ENCODE results near the gene CFDP1.

The CFDP1 gene

GRCh38 chr16:75432828-75433731 lies at the start of gene CFDP1:
CFDP1 (minus strand) TSS chr16:75433503; CDS start chr16:75433352, 151 bp downstream.
- TF ChIP-seq GATA2 (IDR thresholded peaks at IDR 0.05; ENCODE audit: low read depth, low read length) = no peak
- TF ChIP-seq GATA3 (IDR thresholded peaks at IDR 0.05; ENCODE audit: low read depth, low read length) = no peak

GRCh38 chr16:75482434-75483205 lies 49.3 kb upstream of the CFDP1 start:
- no peak for TF ChIP-seq GATA3 (IDR thresholded peaks at IDR 0.05; ENCODE audit: low read depth, low read length)
- no peak for TF ChIP-seq GATA2 (IDR thresholded peaks at IDR 0.05; ENCODE audit: low read depth, low read length)

- TF ChIP-seq GATA3 (IDR thresholded peaks at IDR 0.05; ENCODE audit: low read depth, low read length) (no peak), GATA2 (IDR thresholded peaks at IDR 0.05; ENCODE audit: low read depth, low read length) (no peak)
Measured at GRCh38 chr16:75481475-75481874, 48.2 kb upstream of the CFDP1 start.

GRCh38 chr16:75479421-75479990 lies 46.2 kb upstream of the CFDP1 start:
- no peak for TF ChIP-seq GATA3 (IDR thresholded peaks at IDR 0.05; ENCODE audit: low read depth, low read length)
- TF ChIP-seq GATA2 (IDR thresholded peaks at IDR 0.05; ENCODE audit: low read depth, low read length) = no peak

- TF ChIP-seq GATA3 (IDR thresholded peaks at IDR 0.05; ENCODE audit: low read depth, low read length) (no peak), GATA2 (IDR thresholded peaks at IDR 0.05; ENCODE audit: low read depth, low read length) (no peak)
Measured at GRCh38 chr16:75478480-75479345, 45.4 kb upstream of the CFDP1 start.

GRCh38 chr16:75477680-75478473 lies 44.6 kb upstream of the CFDP1 start:
- TF ChIP-seq GATA3 (IDR thresholded peaks at IDR 0.05; ENCODE audit: low read depth, low read length) = no peak
- TF ChIP-seq GATA2 (IDR thresholded peaks at IDR 0.05; ENCODE audit: low read depth, low read length) = no peak

- TF ChIP-seq GATA2 (IDR thresholded peaks at IDR 0.05; ENCODE audit: low read depth, low read length) (no peak), GATA3 (IDR thresholded peaks at IDR 0.05; ENCODE audit: low read depth, low read length) (no peak)
Measured at GRCh38 chr16:75476817-75477216, 43.5 kb upstream of the CFDP1 start.

GRCh38 chr16:75475420-75475847 lies 42.1 kb upstream of the CFDP1 start:
- TF ChIP-seq GATA2 (IDR thresholded peaks at IDR 0.05; ENCODE audit: low read depth, low read length) = no peak
- TF ChIP-seq GATA3 (IDR thresholded peaks at IDR 0.05; ENCODE audit: low read depth, low read length) = no peak

GRCh38 chr16:75472908-75473877 lies 39.9 kb upstream of the CFDP1 start:
- TF ChIP-seq GATA2 (IDR thresholded peaks at IDR 0.05; ENCODE audit: low read depth, low read length) (no peak), GATA3 (IDR thresholded peaks at IDR 0.05; ENCODE audit: low read depth, low read length) (no peak)

GRCh38 chr16:75471723-75472633 lies 38.7 kb upstream of the CFDP1 start:
- TF ChIP-seq GATA2 (IDR thresholded peaks at IDR 0.05; ENCODE audit: low read depth, low read length) = no peak
- TF ChIP-seq GATA3 (IDR thresholded peaks at IDR 0.05; ENCODE audit: low read depth, low read length) = no peak

- TF ChIP-seq GATA2 (IDR thresholded peaks at IDR 0.05; ENCODE audit: low read depth, low read length) (no peak), GATA3 (IDR thresholded peaks at IDR 0.05; ENCODE audit: low read depth, low read length) (no peak)
Measured at GRCh38 chr16:75466760-75467159, 33.5 kb upstream of the CFDP1 start.
